Hindlimb muscle (tissue), 1 donor: ENCODE results near the gene CDKN2D. TPM values are rescaled to one million over a fixed set of nuclear protein-coding genes. Genes with fewer than 3 reads are reported as not detected.

Experiments used
- DNase-seq: peaks from one replicate; pipeline ENCODE4 v3.0.0-alpha.2; 2013
- polyA plus RNA-seq: library from polyadenylated mRNA; unstranded; fragments of 120-200 nt; gene quantifications from one replicate; pipeline ENCODE4 v1.2.1, GENCODE V29; 2013; ENCODE audit not compliant: insufficient read length

The CDKN2D gene
- polyA plus RNA-seq, 1 donor = 14.4 TPM

DNA sequence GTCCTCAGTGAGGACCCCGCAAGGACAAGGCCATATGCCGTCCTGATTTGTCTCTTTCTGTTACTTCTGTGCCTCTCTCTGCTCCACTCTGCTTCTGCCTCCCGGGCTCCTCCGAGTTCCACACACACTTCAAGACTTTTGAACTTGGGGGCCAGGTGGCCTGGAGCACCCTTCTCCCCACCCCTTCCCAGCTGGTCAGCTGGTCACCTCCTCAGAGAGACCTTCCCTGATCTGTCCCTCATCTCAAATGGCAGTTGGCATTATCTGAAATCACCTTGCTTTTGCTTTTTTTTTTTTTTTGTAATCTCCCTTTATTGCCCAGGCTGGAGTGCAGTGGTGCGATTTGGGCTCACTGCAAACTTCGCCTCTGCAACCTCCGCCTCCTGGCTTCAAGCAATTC is 49.4 kb downstream of the CDKN2D start:
- DNase-seq = no peak

DNA sequence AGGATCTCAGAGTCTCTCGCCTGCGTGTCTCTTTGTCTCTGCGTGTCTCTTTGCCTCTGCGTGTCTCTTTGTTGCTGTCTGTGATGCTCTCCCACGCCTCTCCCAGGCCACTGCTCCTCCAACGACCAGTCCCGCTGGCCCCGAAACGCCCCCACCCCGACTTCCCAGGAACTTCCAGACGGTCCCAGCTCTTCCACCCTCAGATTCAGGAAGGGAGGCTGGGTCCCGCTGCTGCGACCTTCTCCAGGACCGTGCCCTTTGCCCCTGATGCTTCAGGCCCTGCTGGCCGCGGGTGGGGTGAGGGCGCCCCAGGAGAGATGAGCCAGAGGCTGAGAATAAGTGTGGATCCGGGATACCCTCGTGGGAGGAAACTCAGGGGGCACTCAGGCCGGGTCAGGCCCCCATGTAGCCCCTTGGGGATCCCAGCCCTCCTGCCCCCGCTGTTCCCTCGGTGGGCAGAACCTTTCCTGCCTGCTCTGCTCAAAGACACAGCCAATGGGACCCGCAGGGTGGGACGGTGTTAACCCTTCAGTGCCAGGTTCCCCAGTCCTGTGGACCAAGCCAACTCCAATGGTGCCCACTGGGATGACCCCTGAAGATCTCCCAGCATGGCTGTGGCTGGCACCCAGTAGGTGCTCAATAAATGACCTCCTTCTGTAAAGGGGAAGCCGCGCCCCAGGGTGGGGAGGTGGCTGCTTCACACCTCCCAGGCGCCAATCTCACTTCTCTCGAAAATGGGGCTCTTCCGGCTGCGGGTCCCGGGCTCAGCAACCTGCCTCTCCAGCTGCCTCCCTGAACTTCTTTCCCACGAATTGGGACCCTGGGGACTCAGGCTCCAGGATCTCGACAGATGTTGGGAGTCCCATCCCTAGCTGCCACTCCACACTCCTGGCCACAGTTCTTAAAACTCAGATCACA is 50.1 kb downstream of the CDKN2D start:
- DNase-seq = no peak

DNA sequence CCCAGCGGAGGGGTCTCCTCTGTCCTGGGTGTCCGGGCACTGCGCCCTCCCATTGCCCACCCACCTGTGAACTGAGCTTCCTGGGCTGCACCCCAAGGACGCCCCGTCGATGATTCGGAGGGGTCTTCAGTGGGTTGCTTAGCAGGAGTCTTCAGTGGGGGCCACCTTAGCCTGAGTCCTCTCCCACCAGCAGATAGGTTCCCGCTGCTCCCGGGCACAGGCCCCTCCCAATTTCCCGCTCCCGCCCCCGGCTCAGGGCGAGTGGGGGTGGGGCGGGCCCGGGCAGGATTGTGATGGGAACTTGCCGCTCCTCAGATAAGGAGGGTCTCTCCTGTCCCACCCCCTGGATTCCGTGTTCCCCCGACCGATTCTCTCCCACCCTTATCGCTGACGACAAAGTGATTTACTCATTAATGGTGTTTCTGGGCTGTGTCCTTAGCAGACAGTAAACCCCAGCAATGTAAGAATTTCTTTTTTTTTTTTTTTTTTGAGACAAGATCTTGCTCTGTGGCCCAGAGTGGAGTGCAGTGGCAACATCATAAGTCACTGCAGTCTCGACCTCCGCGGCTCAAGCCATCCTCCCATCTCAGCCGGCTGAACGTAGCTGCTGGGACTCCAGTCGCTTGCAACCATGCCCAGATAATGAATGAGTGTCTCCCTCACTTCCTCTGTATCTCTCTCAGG is 50.9 kb downstream of the CDKN2D start:
- no peak for DNase-seq

DNA sequence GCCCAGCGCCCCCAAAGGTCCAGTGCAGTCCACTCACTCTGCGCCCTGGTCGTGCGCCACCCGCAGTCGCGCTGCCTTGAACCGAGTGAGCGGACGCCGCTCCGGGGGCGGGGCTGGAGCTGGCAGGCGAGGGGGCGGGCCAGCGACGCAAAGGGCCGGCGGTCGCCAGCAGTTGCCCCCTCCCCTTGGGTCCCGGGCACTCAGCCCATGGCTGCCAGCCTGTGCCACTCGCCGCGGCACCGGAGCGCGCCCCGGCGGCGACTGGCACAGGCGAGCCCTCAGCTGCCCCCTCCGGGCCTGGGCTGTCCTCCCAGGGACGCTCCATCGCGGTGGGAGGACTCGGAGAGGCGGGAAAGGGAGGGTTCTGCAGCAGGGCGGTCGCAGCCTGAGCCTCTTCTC is 51.4 kb downstream of the CDKN2D start, which contains the start of gene S1PR5:
S1PR5 (minus strand) TSS at position 87 of the 399 bp plus-strand sequence. CDS start 2,436 bp downstream, outside the sequence.
- DNase-seq = no peak

DNA sequence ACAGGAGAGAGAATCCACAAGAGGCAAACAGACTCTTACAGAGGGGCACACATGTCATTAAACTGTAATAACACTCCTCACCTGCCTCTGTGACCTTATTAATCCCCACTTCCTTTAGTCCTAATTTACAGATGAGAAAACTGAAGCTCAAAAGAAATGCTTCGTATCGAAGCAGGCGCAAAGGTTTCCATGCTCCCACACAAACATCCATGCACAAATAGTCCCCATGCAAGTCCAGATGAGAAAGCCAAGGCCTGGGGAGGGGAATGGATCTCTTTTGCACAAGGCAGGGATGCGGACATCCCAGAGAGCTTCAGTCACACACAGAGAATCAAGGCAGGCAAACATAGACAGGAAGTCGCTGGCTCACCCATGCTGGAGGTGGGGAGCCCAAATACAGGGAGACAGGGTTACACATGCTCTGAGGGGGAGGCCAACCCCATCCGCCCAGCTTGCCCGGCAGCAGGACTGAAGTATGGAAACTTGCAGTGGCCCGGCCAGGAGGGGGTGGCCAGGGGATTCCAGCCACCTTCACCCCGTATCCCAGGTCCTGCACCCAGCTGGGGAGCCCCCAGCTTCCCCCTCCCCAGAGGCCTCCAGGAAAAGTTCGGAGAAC is 52.0 kb downstream of the CDKN2D start:
- no peak for DNase-seq

Other genes starting within 250 kb of the CDKN2D start
- 18.4 TPM for gene RAVER1, start 235.4 kb downstream of the CDKN2D start, polyA plus RNA-seq
- 5.8 TPM for gene ICAM3, start 229.4 kb downstream of the CDKN2D start, polyA plus RNA-seq
- gene TYK2, start 188.4 kb downstream of the CDKN2D start, polyA plus RNA-seq = 71.8 TPM
- gene CDC37, start 165.4 kb downstream of the CDKN2D start, polyA plus RNA-seq = 137 TPM
- 5.0 TPM for gene PDE4A, start 148.4 kb downstream of the CDKN2D start, polyA plus RNA-seq
- 65.6 TPM for gene KEAP1, start 65.6 kb downstream of the CDKN2D start, polyA plus RNA-seq
- 1.2 TPM for gene S1PR5, start 51.5 kb downstream of the CDKN2D start, polyA plus RNA-seq
- gene ATG4D, start 25.1 kb downstream of the CDKN2D start, polyA plus RNA-seq = 26.2 TPM
- 27.5 TPM for gene KRI1, start 3.0 kb downstream of the CDKN2D start, polyA plus RNA-seq
- 0.86 TPM for gene AP1M2, start 18.3 kb upstream of the CDKN2D start, polyA plus RNA-seq
- 184 TPM for gene SLC44A2, start 56.6 kb upstream of the CDKN2D start, polyA plus RNA-seq
- gene ILF3, start 85.4 kb upstream of the CDKN2D start, polyA plus RNA-seq = 175 TPM
- 36.8 TPM for gene QTRT1, start 132.5 kb upstream of the CDKN2D start, polyA plus RNA-seq
- gene DNM2, start 149.1 kb upstream of the CDKN2D start, polyA plus RNA-seq = 87.4 TPM